ENCODE data around the gene HMX3. TPM values are rescaled to one million over a fixed set of nuclear protein-coding genes. Genes with fewer than 3 reads are reported as not detected.

Gene HMX3
- total RNA-seq (2014; rRNA removed; shearing (Covaris generic)): not detected in 2 replicates

DNA sequence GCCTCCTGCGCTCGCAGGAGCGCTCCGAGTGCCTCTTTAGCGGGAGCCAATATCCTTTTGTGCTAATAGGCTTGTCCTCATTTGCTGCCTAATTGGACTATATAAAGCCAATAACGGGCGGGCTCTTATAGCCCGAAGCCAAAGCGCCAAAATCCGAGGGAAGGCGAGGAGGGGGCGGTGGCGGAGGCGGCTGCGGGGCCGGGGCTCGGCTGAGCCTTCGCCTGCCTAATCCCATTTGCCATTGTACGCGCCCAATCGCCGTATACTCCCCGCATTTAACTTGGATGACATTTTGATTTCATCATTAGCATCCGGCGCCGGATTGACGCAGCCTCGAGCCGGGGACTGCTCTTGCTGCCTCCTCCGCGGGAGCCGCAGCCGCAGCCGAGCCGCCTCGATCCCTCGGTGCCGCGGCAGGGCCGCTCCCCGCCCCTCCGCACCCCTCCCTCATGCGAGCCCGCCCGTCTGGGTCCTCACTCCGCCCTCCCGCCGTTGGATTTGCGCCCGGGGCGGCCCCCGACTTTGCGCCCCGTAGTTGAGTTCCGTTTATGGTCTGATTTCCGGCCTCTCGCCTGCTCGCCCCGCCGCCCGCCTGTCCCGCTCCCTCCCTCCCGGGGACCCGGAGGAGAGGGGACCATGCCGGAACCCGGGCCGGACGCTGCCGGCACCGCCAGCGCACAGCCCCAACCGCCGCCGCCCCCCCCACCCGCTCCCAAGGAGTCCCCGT is at the start of gene HMX3:
TSS of gene HMX3 (plus strand) at position 556 of the 727 bp plus-strand sequence. CDS start at position 637, 81 bp downstream.
- peak; percentile 91 for DNase-seq
- peaks cover 95% of the 10 kb centered on the region for H3K27me3 ChIP-seq (ENCODE audit: control insufficient read depth, insufficient read depth, low read length)
- H3K4me3 ChIP-seq (ENCODE audit: insufficient read depth, low read depth, low read length): peak within 1 kb of the TSS; percentile 41
- no peaks in the 10 kb centered on the region for H3K36me3 ChIP-seq (replicated peaks; ENCODE audit: control insufficient read depth, insufficient read depth, low read length)

- no peak for DNase-seq
- Histone ChIP-seq H3K36me3 (replicated peaks; ENCODE audit: control insufficient read depth, insufficient read depth, low read length) (no peaks in the 10 kb centered on the region), H3K27me3 (ENCODE audit: control insufficient read depth, insufficient read depth, low read length) (no peaks in the 10 kb centered on the region), H3K4me3 (ENCODE audit: insufficient read depth, low read depth, low read length) (no peak overlapping the region)
Measured at GRCh38 chr10:123086281-123086680, 49.5 kb upstream of the HMX3 start.

DNA sequence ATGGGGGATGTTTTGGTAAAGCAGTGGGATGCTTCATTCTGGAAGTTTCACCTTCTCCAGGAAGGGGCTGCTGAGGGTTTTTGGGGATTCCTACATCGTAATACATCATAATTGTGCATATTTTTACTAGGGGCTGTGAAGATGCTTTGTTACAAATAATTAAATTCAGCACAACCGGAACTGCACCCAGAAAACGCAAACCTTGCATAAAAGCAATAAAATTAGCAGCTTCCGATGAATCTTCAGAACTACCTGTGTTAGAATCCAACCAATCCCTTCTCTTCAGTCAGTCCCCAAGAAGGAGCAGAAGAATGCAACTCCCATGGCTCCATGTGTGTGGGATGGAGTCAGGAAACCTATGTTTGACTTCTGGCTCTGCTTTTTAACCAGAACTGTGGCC is 48.4 kb upstream of the HMX3 start:
- no peaks in the 10 kb centered on the region for H3K36me3 ChIP-seq (replicated peaks; ENCODE audit: control insufficient read depth, insufficient read depth, low read length)
- no peak for DNase-seq
- H3K4me3 ChIP-seq (ENCODE audit: insufficient read depth, low read depth, low read length): no peak overlapping the region
- H3K27me3 ChIP-seq (ENCODE audit: control insufficient read depth, insufficient read depth, low read length): no peaks in the 10 kb centered on the region

GRCh38 chr10:123087786-123088185 is 48.0 kb upstream of the HMX3 start:
- Histone ChIP-seq H3K27me3 (ENCODE audit: control insufficient read depth, insufficient read depth, low read length) (no peaks in the 10 kb centered on the region), H3K36me3 (replicated peaks; ENCODE audit: control insufficient read depth, insufficient read depth, low read length) (no peaks in the 10 kb centered on the region), H3K4me3 (ENCODE audit: insufficient read depth, low read depth, low read length) (no peak overlapping the region)
- DNase-seq: no peak

DNA sequence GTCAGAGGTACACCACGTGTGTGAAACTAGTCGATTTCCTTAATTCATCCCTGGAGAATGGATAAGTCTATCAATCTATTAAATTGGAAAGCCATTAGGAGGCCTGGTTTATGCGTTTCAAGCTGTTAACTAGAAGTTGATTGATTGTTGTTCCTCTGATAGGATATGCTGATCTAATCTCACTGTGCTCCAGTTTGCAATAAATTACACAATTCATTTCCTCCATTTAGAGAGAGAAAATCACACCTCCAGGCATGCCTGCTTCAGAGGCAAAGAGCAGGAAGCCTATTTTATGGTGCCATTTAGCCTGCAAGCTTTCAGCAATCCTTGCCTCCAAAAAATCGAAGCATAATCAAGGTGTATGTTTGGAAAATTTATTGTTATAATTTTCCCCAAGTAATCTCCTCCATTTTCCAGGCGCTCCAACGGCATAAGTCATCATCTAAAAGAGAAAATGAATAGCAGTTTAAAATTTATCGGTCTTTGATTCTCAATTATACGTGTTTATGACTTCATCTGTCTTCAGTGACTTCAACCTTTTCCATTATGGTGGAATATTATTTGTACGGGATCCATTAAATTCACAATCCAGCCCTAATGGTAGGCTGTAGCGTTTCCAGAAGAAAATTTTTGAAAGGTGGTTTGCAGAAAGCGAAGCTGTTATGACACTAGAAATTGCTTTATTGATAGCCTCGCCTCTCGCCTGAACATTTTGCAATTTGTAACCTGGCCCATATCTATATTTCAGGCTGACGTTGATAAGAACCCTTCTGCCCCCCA is 42.9 kb upstream of the HMX3 start:
- DNase-seq: no peak
- Histone ChIP-seq H3K36me3 (replicated peaks; ENCODE audit: control insufficient read depth, insufficient read depth, low read length) (no peaks in the 10 kb centered on the region), H3K4me3 (ENCODE audit: insufficient read depth, low read depth, low read length) (no peak overlapping the region), H3K27me3 (ENCODE audit: control insufficient read depth, insufficient read depth, low read length) (no peaks in the 10 kb centered on the region; the same call in 1 of the 2 replicates)

- H3K27me3 ChIP-seq (ENCODE audit: control insufficient read depth, insufficient read depth, low read length): no peaks in the 10 kb centered on the region; the same call in 1 of the 2 replicates
- no peak for DNase-seq
- H3K36me3 ChIP-seq (replicated peaks; ENCODE audit: control insufficient read depth, insufficient read depth, low read length): no peaks in the 10 kb centered on the region
- H3K4me3 ChIP-seq (ENCODE audit: insufficient read depth, low read depth, low read length): no peak overlapping the region
Measured at GRCh38 chr10:123093489-123093888, 42.3 kb upstream of the HMX3 start.

- no peaks in the 10 kb centered on the region; the same call in 1 of the 2 replicates for H3K27me3 ChIP-seq (ENCODE audit: control insufficient read depth, insufficient read depth, low read length)
Measured at GRCh38 chr10:123096452-123096851, 39.3 kb upstream of the HMX3 start.

DNA sequence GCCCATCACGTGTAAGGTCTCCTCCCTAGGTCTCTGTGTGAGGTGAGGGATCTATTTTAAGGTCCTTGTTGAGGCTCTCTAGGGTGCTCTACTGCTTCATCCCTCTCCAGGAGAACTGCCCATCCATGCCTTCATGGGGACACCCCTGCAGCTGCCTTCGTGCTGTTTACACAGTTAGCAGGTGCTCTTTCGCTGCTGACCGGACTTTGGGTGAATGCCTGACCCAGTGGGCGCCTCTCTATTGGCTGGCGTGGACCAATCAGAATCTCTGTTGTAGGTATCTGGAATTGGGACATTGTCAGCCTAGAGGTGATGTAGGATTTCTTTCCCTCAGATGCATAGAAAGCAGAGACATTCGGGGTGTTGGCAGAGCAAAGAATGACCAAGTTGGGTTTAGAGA is 38.7 kb upstream of the HMX3 start:
- no peak for DNase-seq
- Histone ChIP-seq H3K36me3 (replicated peaks; ENCODE audit: control insufficient read depth, insufficient read depth, low read length) (no peaks in the 10 kb centered on the region), H3K27me3 (ENCODE audit: control insufficient read depth, insufficient read depth, low read length) (no peaks in the 10 kb centered on the region; the same call in 1 of the 2 replicates), H3K4me3 (ENCODE audit: insufficient read depth, low read depth, low read length) (no peak overlapping the region)

More at GRCh38 chr10:123096452-123096851, 39.3 kb upstream of the HMX3 start:
- DNase-seq: no peak
- H3K36me3 ChIP-seq (replicated peaks; ENCODE audit: control insufficient read depth, insufficient read depth, low read length): no peaks in the 10 kb centered on the region
- no peak overlapping the region for H3K4me3 ChIP-seq (ENCODE audit: insufficient read depth, low read depth, low read length)

GRCh38 chr10:123100030-123100762 is 35.6 kb upstream of the HMX3 start:
- peak; percentile 56 for DNase-seq
- no peaks in the 10 kb centered on the region for H3K36me3 ChIP-seq (replicated peaks; ENCODE audit: control insufficient read depth, insufficient read depth, low read length)
- H3K27me3 ChIP-seq (ENCODE audit: control insufficient read depth, insufficient read depth, low read length): no peaks in the 10 kb centered on the region; the same call in 1 of the 2 replicates
- no peak overlapping the region for H3K4me3 ChIP-seq (ENCODE audit: insufficient read depth, low read depth, low read length)

DNA sequence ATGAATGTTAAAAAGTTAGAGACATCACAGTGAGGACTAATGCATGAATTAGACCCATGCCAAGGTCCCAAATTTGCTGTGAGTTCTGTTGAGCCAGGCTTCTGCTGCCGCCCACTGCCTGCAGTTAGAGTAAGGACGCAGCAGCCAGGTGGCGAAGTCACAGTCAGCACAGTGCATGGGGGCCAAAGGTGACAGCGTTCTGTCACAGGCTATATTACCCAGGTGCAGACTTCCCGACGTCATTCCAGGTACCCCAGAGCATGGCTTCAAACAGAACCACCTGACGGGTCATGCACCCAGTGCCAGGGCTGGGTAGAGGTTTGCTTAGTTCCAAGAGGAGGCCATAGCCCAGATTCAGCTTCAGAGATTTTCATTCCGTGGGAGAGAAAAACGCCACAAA is 33.9 kb upstream of the HMX3 start:
- no peaks in the 10 kb centered on the region for H3K36me3 ChIP-seq (replicated peaks; ENCODE audit: control insufficient read depth, insufficient read depth, low read length)

DNA sequence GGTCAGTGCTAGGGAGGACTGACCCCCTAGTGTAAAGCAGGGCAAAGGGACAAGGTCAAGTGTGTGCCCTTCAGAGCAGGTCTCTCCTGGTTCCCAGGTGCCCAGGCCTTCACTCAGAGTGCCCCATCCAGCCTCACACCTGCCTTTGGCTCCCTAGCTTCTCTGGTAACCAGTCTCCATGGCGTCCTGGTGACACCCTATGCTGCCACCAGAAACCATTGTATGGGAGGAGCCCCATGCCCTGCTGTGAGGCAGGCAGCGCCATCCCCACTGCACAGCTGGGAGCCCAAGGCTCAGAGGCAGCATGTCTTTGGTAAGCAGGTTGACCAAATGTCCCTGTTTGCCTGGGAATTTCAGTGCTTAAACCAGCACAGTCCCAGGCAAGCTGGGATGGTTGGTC is 33.1 kb upstream of the HMX3 start:
- no peaks in the 10 kb centered on the region for H3K36me3 ChIP-seq (replicated peaks; ENCODE audit: control insufficient read depth, insufficient read depth, low read length)
- H3K4me3 ChIP-seq (ENCODE audit: insufficient read depth, low read depth, low read length): no peak overlapping the region
- H3K27me3 ChIP-seq (ENCODE audit: control insufficient read depth, insufficient read depth, low read length): no peaks in the 10 kb centered on the region
- DNase-seq: no peak

More for the DNA sequence above, 33.9 kb upstream of the HMX3 start:
- DNase-seq: no peak
- H3K4me3 ChIP-seq (ENCODE audit: insufficient read depth, low read depth, low read length): no peak overlapping the region
- H3K27me3 ChIP-seq (ENCODE audit: control insufficient read depth, insufficient read depth, low read length): no peaks in the 10 kb centered on the region; the same call in 1 of the 2 replicates

DNA sequence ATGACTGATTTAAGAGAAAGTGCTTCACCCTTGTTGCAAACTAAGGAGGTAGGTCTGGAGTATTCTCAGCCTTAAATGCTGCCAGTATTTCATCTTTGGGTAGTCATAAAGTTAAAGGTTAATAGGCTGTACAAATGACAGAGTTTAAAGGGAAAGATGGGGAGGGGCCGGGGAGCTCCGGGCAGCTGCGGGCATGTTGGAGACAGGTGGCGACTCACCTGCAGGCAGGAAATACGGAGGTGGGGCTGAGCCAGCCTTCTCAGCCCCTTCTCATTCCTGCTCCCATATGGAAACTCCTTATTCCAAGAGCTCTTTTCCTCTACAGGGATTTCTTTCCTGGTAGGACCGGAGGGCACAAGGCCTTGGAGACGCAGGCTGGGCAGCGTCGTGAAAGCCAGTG is 31.8 kb upstream of the HMX3 start:
- DNase-seq: no peak
- Histone ChIP-seq H3K4me3 (ENCODE audit: insufficient read depth, low read depth, low read length) (no peak overlapping the region), H3K36me3 (replicated peaks; ENCODE audit: control insufficient read depth, insufficient read depth, low read length) (no peaks in the 10 kb centered on the region), H3K27me3 (ENCODE audit: control insufficient read depth, insufficient read depth, low read length) (no peaks in the 10 kb centered on the region)

- DNase-seq: no peak
- Histone ChIP-seq H3K36me3 (replicated peaks; ENCODE audit: control insufficient read depth, insufficient read depth, low read length) (no peaks in the 10 kb centered on the region), H3K4me3 (ENCODE audit: insufficient read depth, low read depth, low read length) (no peak overlapping the region), H3K27me3 (ENCODE audit: control insufficient read depth, insufficient read depth, low read length) (no peaks in the 10 kb centered on the region)
Measured at GRCh38 chr10:123109466-123109865, 26.3 kb upstream of the HMX3 start.

DNA sequence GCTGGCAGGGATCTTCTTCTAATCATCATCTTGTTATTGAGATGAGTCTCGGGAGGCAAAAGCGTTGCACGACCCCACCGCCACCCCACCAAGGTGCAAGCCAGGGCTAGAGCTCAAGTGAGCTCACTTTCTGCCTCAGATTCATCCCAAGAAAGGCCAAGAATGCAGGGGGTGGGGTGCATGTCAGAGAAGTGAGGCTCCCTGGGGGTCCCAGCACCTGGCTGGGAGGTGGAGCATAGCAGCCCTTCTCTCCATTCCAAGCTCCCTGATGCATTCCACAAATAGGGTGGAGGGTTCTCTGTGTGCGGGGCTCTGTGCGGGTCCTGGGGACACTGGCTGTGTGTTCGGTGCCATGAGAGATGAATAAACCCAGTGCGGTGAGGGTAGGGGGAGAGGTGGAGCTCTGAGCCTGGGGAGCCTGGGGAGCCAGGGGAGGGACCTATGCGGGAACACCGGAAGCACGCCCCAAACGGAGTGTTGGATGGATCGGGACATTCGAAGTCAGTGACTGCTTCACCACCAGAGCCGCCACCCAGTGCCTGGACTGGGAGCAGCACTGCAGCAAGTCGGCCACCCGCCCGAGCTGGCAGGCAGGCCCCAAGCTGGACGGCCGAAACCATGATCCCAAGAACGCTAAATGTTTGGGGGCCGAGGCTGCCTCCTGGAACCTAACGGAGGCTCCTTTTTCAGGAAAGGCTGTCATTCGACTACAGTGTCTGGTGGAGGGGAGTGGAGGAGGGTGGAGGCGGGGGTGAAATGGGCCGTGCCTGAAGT is 17.9 kb upstream of the HMX3 start:
- peak; percentile 81 for DNase-seq
- Histone ChIP-seq H3K27me3 (ENCODE audit: control insufficient read depth, insufficient read depth, low read length) (peaks cover 9% of the 10 kb centered on the region), H3K36me3 (replicated peaks; ENCODE audit: control insufficient read depth, insufficient read depth, low read length) (no peaks in the 10 kb centered on the region), H3K4me3 (ENCODE audit: insufficient read depth, low read depth, low read length) (peak overlapping the region; percentile 15; the same call in 1 of the 2 replicates)
